ENCODE results near the gene GLYR1. TPM values are rescaled to one million over a fixed set of nuclear protein-coding genes. Genes with fewer than 3 reads are reported as not detected.
A peak's percentile ranks its signal among the peaks of the same experiment; 100 is the strongest.

Gene GLYR1
- total and polyA plus RNA-seq, 2 experiments from 2014 or later: 59.9 to 105 TPM

DNA sequence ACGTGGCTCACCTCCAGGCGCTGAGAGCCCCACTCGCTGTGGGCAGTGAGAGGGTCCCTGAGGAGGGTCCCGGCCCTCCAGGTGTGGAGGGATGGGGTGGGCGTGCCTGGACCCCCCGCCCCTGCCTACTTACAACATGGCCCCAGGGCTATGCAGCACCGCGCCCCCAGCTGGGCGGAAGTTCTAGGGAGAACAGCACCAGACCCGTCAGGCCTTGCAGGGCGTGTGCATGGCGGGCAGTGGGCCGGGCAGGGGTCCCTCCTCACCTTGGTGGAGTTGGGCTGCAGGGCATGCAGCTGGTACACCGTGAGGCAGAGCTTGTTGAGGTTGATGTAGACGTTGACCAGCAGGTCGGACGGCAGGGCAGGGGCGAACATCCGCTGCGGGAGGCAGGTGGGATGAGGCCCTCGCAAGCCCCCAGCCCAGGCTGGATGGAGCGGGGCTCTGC is 49.3 kb downstream of the GLYR1 start (continued):
- no peak for TF ChIP-seq EZH2phosphoT487 (IDR thresholded peaks at IDR 0.05; ENCODE audit: unreplicated experiment)
- no peak for TF ChIP-seq NANOG (IDR thresholded peaks at IDR 0.05; ENCODE audit: borderline replicate concordance)
- TF ChIP-seq POLR2AphosphoS5 (IDR thresholded peaks at IDR 0.05; ENCODE audit: low read depth): no peak
- TF ChIP-seq, protein P1, sequence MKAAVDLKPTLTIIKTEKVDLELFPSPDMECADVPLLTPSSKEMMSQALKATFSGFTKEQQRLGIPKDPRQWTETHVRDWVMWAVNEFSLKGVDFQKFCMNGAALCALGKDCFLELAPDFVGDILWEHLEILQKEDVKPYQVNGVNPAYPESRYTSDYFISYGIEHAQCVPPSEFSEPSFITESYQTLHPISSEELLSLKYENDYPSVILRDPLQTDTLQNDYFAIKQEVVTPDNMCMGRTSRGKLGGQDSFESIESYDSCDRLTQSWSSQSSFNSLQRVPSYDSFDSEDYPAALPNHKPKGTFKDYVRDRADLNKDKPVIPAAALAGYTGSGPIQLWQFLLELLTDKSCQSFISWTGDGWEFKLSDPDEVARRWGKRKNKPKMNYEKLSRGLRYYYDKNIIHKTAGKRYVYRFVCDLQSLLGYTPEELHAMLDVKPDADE (IDR thresholded peaks at IDR 0.05): no peak

DNA sequence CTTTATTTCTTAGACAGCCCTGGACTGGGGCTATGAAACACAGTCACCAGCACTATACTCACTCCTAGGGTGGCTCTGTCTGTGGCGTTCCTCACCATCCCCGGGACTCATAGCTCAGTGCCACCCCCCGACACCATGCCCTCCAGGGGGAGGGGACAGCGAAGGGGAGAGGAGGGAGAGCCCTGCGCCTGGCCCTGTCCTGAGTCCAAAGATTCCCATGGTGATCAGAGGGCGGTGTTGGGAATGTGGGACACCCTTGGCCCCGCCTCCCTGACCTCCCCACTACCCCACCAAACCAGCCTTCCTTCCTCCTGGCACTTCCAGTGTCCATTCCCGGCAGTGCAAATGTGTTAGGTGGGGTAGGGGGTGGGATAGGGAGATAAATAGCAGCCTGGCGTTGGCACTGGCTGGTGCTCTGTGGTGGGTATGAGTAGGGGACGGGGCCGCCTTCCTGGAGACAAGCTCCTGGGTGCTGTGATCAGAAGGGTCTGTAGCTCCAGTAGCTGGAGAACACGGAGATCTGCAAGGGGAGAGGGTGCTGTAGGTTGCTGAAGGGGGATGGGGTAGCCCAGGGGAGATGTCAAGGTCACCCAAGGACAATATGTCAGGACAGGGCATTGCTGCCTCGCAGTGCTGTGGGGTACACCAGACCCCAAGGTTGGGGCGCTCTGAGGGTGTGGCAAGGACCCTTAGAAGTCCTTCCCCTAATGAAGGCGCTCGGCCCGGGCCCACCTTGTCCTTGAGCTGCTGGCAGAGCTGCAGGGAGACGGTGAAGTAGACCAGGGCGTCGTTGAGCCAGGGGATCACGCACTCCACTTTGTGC is 49.9 kb downstream of the GLYR1 start:
- DNase-seq (ENCODE audit: low spot score) (no peak), ATAC-seq (no peak)
- peaks cover 7% of the 10 kb centered on the region; the same call in 2 of the 3 replicates for H3K36me3 Mint-ChIP-seq (ENCODE audit: low read depth)
- Histone ChIP-seq H3K9me2 (ENCODE audit: insufficient read depth) (no peaks in the 10 kb centered on the region), H4K20me1 (replicated peaks; ENCODE audit: insufficient read depth) (no peaks in the 10 kb centered on the region), H3K27ac (ENCODE audit: low read depth) (no peak overlapping the region), H2AFZ (no peak overlapping the region), H3K27me3 (ENCODE audit: insufficient read depth) (no peaks in the 10 kb centered on the region), H3K4me3 (no peak overlapping the region), H3K4me1 (ENCODE audit: insufficient read depth) (peaks cover 12% of the 10 kb centered on the region; the same call in 1 of the 2 replicates), H3K36me3 (ENCODE audit: insufficient read depth) (peaks cover 3% of the 10 kb centered on the region; the same call in 1 of the 2 replicates), H3F3A (replicated peaks; ENCODE audit: low read depth) (peaks cover 8% of the 10 kb centered on the region; the same call in 1 of the 2 replicates), H3K4me2 (no peak overlapping the region), H3K79me2 (replicated peaks; ENCODE audit: insufficient read depth) (no peaks in the 10 kb centered on the region)
- peak overlapping the region; percentile 78 for H3K27ac Mint-ChIP-seq
- no peak overlapping the region for H3K4me3 Mint-ChIP-seq
- peaks cover 7% of the 10 kb centered on the region for H3K4me1 Mint-ChIP-seq
- H3K9me3 Mint-ChIP-seq: no peaks in the 10 kb centered on the region
- peaks cover 5% of the 10 kb centered on the region for H3K27me3 Mint-ChIP-seq (ENCODE audit: insufficient read depth, low read depth, poor library complexity)
- TF ChIP-seq, protein P2, sequence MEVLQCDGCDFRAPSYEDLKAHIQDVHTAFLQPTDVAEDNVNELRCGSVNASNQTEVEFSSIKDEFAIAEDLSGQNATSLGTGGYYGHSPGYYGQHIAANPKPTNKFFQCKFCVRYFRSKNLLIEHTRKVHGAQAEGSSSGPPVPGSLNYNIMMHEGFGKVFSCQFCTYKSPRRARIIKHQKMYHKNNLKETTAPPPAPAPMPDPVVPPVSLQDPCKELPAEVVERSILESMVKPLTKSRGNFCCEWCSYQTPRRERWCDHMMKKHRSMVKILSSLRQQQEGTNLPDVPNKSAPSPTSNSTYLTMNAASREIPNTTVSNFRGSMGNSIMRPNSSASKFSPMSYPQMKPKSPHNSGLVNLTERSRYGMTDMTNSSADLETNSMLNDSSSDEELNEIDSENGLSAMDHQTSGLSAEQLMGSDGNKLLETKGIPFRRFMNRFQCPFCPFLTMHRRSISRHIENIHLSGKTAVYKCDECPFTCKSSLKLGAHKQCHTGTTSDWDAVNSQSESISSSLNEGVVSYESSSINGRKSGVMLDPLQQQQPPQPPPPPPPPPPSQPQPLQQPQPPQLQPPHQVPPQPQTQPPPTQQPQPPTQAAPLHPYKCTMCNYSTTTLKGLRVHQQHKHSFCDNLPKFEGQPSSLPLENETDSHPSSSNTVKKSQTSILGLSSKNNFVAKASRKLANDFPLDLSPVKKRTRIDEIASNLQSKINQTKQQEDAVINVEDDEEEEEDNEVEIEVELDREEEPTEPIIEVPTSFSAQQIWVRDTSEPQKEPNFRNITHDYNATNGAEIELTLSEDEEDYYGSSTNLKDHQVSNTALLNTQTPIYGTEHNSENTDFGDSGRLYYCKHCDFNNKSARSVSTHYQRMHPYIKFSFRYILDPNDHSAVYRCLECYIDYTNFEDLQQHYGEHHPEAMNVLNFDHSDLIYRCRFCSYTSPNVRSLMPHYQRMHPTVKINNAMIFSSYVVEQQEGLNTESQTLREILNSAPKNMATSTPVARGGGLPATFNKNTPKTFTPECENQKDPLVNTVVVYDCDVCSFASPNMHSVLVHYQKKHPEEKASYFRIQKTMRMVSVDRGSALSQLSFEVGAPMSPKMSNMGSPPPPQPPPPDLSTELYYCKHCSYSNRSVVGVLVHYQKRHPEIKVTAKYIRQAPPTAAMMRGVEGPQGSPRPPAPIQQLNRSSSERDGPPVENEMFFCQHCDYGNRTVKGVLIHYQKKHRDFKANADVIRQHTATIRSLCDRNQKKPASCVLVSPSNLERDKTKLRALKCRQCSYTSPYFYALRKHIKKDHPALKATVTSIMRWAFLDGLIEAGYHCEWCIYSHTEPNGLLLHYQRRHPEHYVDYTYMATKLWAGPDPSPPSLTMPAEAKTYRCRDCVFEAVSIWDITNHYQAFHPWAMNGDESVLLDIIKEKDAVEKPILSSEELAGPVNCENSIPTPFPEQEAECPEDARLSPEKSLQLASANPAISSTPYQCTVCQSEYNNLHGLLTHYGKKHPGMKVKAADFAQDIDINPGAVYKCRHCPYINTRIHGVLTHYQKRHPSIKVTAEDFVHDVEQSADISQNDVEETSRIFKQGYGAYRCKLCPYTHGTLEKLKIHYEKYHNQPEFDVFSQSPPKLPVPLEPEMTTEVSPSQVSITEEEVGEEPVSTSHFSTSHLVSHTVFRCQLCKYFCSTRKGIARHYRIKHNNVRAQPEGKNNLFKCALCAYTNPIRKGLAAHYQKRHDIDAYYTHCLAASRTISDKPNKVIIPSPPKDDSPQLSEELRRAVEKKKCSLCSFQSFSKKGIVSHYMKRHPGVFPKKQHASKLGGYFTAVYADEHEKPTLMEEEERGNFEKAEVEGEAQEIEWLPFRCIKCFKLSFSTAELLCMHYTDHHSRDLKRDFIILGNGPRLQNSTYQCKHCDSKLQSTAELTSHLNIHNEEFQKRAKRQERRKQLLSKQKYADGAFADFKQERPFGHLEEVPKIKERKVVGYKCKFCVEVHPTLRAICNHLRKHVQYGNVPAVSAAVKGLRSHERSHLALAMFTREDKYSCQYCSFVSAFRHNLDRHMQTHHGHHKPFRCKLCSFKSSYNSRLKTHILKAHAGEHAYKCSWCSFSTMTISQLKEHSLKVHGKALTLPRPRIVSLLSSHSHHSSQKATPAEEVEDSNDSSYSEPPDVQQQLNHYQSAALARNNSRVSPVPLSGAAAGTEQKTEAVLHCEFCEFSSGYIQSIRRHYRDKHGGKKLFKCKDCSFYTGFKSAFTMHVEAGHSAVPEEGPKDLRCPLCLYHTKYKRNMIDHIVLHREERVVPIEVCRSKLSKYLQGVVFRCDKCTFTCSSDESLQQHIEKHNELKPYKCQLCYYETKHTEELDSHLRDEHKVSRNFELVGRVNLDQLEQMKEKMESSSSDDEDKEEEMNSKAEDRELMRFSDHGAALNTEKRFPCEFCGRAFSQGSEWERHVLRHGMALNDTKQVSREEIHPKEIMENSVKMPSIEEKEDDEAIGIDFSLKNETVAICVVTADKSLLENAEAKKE (CRISPR knock-in tag; IDR thresholded peaks at IDR 0.05): no peak
- TF ChIP-seq EZH2 (IDR thresholded peaks at IDR 0.05; ENCODE audit: low read depth, unreplicated experiment) (no peak), CREB1 (CRISPR knock-in tag; IDR thresholded peaks at IDR 0.05; ENCODE audit: low read depth) (no peak), EZH2phosphoT487 (IDR thresholded peaks at IDR 0.05; ENCODE audit: unreplicated experiment) (no peak), JUNB (IDR thresholded peaks at IDR 0.05; ENCODE audit: unreplicated experiment) (no peak), ZNF114 (CRISPR knock-in tag; IDR thresholded peaks at IDR 0.05) (no peak), STAT1 (IDR thresholded peaks at IDR 0.05; ENCODE audit: unreplicated experiment) (no peak)
- TF ChIP-seq, protein P3, sequence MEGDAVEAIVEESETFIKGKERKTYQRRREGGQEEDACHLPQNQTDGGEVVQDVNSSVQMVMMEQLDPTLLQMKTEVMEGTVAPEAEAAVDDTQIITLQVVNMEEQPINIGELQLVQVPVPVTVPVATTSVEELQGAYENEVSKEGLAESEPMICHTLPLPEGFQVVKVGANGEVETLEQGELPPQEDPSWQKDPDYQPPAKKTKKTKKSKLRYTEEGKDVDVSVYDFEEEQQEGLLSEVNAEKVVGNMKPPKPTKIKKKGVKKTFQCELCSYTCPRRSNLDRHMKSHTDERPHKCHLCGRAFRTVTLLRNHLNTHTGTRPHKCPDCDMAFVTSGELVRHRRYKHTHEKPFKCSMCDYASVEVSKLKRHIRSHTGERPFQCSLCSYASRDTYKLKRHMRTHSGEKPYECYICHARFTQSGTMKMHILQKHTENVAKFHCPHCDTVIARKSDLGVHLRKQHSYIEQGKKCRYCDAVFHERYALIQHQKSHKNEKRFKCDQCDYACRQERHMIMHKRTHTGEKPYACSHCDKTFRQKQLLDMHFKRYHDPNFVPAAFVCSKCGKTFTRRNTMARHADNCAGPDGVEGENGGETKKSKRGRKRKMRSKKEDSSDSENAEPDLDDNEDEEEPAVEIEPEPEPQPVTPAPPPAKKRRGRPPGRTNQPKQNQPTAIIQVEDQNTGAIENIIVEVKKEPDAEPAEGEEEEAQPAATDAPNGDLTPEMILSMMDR (conservative IDR thresholded peaks at IDR 0.05; ENCODE audit: low read depth in 2 of 2): no peak

Measured in GM23338 (cell line).